ENCODE data around the gene STMN1.
"Not testable (repeated sequence)": the region's sequence is repeated elsewhere in the genome, so short reads cannot be mapped to it uniquely, and the experiment has no call there.

The STMN1 gene
- total RNA-seq: 26.8 reads per million, percentile 53 among the genes with 10 or more reads in this experiment

GRCh38 chr1:25905680-25906643 lies at the start of gene STMN1:
Gene STMN1, minus strand, starts transcription at chr1:25906419. Its CDS starts 1,743 bp downstream, at chr1:25904676.
- DNase-seq: peak; percentile 86

GRCh38 chr1:25955553-25955952 lies 49.3 kb upstream of the STMN1 start:
- no peak for DNase-seq

GRCh38 chr1:25954282-25954938 lies 48.2 kb upstream of the STMN1 start:
- no peak for DNase-seq

- DNase-seq: no peak
Measured at GRCh38 chr1:25952841-25953401, 46.7 kb upstream of the STMN1 start.

GRCh38 chr1:25948641-25949040 lies 42.4 kb upstream of the STMN1 start:
- DNase-seq: no peak

GRCh38 chr1:25947027-25947426 lies 40.8 kb upstream of the STMN1 start:
- no peak for DNase-seq

GRCh38 chr1:25945761-25946160 lies 39.5 kb upstream of the STMN1 start:
- DNase-seq: no peak

- DNase-seq: no peak
Measured at GRCh38 chr1:25944986-25945385, 38.8 kb upstream of the STMN1 start.

- not testable (repeated sequence) for DNase-seq
Measured at GRCh38 chr1:25943511-25943910, 37.3 kb upstream of the STMN1 start.

- no peak for DNase-seq
Measured at GRCh38 chr1:25936947-25937346, 30.7 kb upstream of the STMN1 start.

- no peak for DNase-seq
Measured at GRCh38 chr1:25933479-25934365, 27.5 kb upstream of the STMN1 start.

- not testable (repeated sequence) for DNase-seq
Measured at GRCh38 chr1:25932811-25933400, 26.7 kb upstream of the STMN1 start.

GRCh38 chr1:25932321-25932720 lies 26.1 kb upstream of the STMN1 start:
- DNase-seq: no peak

GRCh38 chr1:25929016-25929415 lies 22.8 kb upstream of the STMN1 start:
- DNase-seq: no peak

GRCh38 chr1:25927521-25928265 lies 21.5 kb upstream of the STMN1 start:
- DNase-seq: no peak

GRCh38 chr1:25926731-25927496 lies 20.7 kb upstream of the STMN1 start:
- DNase-seq: no peak

GRCh38 chr1:25924454-25924853 lies 18.2 kb upstream of the STMN1 start:
- no peak for DNase-seq

GRCh38 chr1:25922971-25923552 lies 16.8 kb upstream of the STMN1 start:
- DNase-seq: no peak

GRCh38 chr1:25922056-25922970 lies 16.1 kb upstream of the STMN1 start:
- peak; percentile 7 for DNase-seq
